Sigmoid colon (tissue), 4 donors: Measurements from ENCODE around the gene CAMSAP3.

Experiments used
- EP300 ChIP-seq, 4 donors: sonication (generic); formaldehyde crosslinking; IDR thresholded peaks; one replicate each; pipeline ENCODE4 v1.6.1; 2017; ENCODE audit warnings: antibody characterized with exemption in 4 of 4
- POLR2A ChIP-seq, 2 donors: fragments of 450-650 bp; IDR thresholded peaks; one replicate each; pipeline ENCODE4 v1.6.1; 2016; ENCODE audit warnings: antibody characterized with exemption in 2 of 2, mild to moderate bottlenecking in 2 of 2, moderate library complexity in 2 of 2
- POLR2AphosphoS5 ChIP-seq, 4 donors: sonication (generic); formaldehyde crosslinking; IDR thresholded peaks; one replicate each; pipeline ENCODE4 v1.6.1; 2017; ENCODE audit warnings: antibody characterized with exemption in 4 of 4
- TF ChIP-seq, protein P1 (sequence below), 4 experiments: fragments of 450-650 bp in 3 of 4; fragments of 200-600 bp in 1 of 4; IDR thresholded peaks; one replicate each; pipeline ENCODE4 v1.5.1; 2016 to 2019; ENCODE audit warnings: antibody characterized with exemption in 4 of 4, mild to moderate bottlenecking in 3 of 4, moderate library complexity in 2 of 4

DNA sequence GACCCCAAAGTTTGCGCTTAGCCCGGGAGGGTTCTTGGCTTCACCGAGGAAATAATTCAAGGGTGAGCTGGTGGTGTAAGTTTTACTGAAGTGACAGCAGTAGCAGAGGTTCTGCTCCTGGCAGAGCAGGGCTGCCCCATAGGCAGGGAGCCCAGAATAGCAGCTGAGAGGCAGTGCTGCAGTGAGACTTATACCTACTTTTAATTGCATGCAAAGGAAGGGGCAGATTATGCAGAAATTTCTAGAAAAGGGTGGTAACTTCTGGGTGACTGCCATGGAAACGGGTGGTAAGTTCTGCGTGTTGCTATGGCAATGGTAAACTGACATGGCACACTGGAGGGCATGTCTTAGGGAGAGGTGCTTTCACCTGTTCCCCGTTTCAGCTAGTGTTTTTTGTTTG is 17.5 kb upstream of the CAMSAP3 start:
- no peak for TF ChIP-seq POLR2A (IDR thresholded peaks at IDR 0.05)
- TF ChIP-seq, protein P1, sequence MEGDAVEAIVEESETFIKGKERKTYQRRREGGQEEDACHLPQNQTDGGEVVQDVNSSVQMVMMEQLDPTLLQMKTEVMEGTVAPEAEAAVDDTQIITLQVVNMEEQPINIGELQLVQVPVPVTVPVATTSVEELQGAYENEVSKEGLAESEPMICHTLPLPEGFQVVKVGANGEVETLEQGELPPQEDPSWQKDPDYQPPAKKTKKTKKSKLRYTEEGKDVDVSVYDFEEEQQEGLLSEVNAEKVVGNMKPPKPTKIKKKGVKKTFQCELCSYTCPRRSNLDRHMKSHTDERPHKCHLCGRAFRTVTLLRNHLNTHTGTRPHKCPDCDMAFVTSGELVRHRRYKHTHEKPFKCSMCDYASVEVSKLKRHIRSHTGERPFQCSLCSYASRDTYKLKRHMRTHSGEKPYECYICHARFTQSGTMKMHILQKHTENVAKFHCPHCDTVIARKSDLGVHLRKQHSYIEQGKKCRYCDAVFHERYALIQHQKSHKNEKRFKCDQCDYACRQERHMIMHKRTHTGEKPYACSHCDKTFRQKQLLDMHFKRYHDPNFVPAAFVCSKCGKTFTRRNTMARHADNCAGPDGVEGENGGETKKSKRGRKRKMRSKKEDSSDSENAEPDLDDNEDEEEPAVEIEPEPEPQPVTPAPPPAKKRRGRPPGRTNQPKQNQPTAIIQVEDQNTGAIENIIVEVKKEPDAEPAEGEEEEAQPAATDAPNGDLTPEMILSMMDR (IDR thresholded peaks at IDR 0.05), result no peak
- no peak for TF ChIP-seq EP300 (IDR thresholded peaks at IDR 0.05)
- TF ChIP-seq POLR2AphosphoS5 (IDR thresholded peaks at IDR 0.05), result no peak
